ENCODE data around the gene ACKR2.

GRCh38 chr3:42802876-42803413 is 6.3 kb upstream of the ACKR2 start:
- TF ChIP-seq GATA1 (IDR thresholded peaks at IDR 0.05; ENCODE audit: low read depth, low read length) (no peak), POLR2A (IDR thresholded peaks at IDR 0.05; ENCODE audit: low read length) (no peak)

Data from erythroblast (primary cell).